H1 (cell line): ENCODE results near the gene CIAO2A. TPM values are rescaled to one million over a fixed set of nuclear protein-coding genes. Genes with fewer than 3 reads are reported as not detected.

Experiments
- CTCF ChIA-PET: fragments of 300-600 bp; sonication (Branson Sonifier 250); formaldehyde crosslinking; loops from one replicate; lab custom pipeline; 2021; ENCODE audit not compliant: partially characterized antibody; lab: Charles Lee
- POLR2A ChIA-PET: fragments of 300-600 bp; sonication (Branson Sonifier 250); formaldehyde crosslinking; loops from one replicate; lab custom pipeline; 2021; ENCODE audit warnings: inconsistent platforms; ENCODE audit not compliant: partially characterized antibody; lab: Charles Lee
- DNase-seq, 2 experiments: peaks; one replicate each; pipeline versions ENCODE4 v3.0.0 to v3.0.0-alpha.2; 2010 to 2022; ENCODE audit warnings: low spot score in 2 of 2, low read depth in 1 of 2, mixed read lengths in 1 of 2
- FAIRE-seq: peaks from 2 replicates; lab custom pipeline; 2011; peaks lifted over from hg19 to GRCh38; lab: Jason Lieb, UNC
- H2AFZ ChIP-seq: 2 replicates; pipeline ENCODE4 v1.8.1; 2012; ENCODE audit warnings: low read length, inconsistent platforms
- H2AK5ac ChIP-seq: 2 replicates; pipeline ENCODE4 v1.6.1; 2013; ENCODE audit warnings: low read depth, low read length
- H2BK120ac ChIP-seq: replicated peaks from 2 replicates; pipeline ENCODE3; 2013; ENCODE audit warnings: low read depth, low read length, inconsistent platforms
- H2BK12ac ChIP-seq: 2 replicates; pipeline ENCODE4 v1.6.1; 2013; ENCODE audit warnings: low read depth, low read length
- H2BK15ac ChIP-seq: 2 replicates; pipeline ENCODE4 v1.6.1; 2013; ENCODE audit warnings: low read length
- H2BK20ac ChIP-seq: 2 replicates; pipeline ENCODE4 v1.6.1; 2013; ENCODE audit warnings: low read length
- H2BK5ac ChIP-seq: 2 replicates; pipeline ENCODE4 v1.6.1; 2013; ENCODE audit warnings: low read depth, low read length
- H3K14ac ChIP-seq: 2 replicates; pipeline ENCODE4 v1.6.1; 2013; ENCODE audit warnings: inconsistent platforms; ENCODE audit not compliant: insufficient read length
- H3K18ac ChIP-seq: 2 replicates; pipeline ENCODE4 v1.6.1; 2013; ENCODE audit warnings: low read length; ENCODE audit errors: extremely low read depth
- H3K23ac ChIP-seq: 2 replicates; pipeline ENCODE4 v1.6.1; 2013; ENCODE audit warnings: inconsistent platforms; ENCODE audit not compliant: insufficient read length
- H3K23me2 ChIP-seq: 2 replicates; pipeline ENCODE4 v1.6.1; 2013; ENCODE audit warnings: low read depth, low read length
- H3K27ac ChIP-seq: 2 replicates; pipeline ENCODE4 v1.6.1; 2011; ENCODE audit warnings: low read depth, low read length, inconsistent platforms
- H3K27me3 ChIP-seq, 4 experiments: replicated peaks in 1 of 4; 1 replicate in 1 of 4; 2 replicates in 3 of 4; pipeline versions ENCODE4 v1.6.1 to v1.8.1; 2011 to 2013; ENCODE audit warnings: low read length in 3 of 4, mild to moderate bottlenecking in 3 of 4, inconsistent platforms in 2 of 4, mixed read lengths in 2 of 4, moderate library complexity in 1 of 4; ENCODE audit not compliant: control insufficient read depth in 3 of 4, insufficient read depth in 3 of 4; ENCODE audit errors: extremely low read depth in 1 of 4
- H3K36me3 ChIP-seq, 4 experiments: 2 replicates each; pipeline versions ENCODE4 v1.6.1 to v1.8.1; 2011 to 2013; ENCODE audit warnings: mild to moderate bottlenecking in 4 of 4, low read length in 3 of 4, moderate library complexity in 2 of 4, control low read depth in 1 of 4, inconsistent platforms in 1 of 4; ENCODE audit not compliant: insufficient read depth in 4 of 4, control insufficient read depth in 2 of 4
- H3K4ac ChIP-seq: replicated peaks from 2 replicates; pipeline ENCODE3; 2013; ENCODE audit warnings: low read length, low read depth, mixed read lengths, inconsistent platforms; ENCODE audit not compliant: insufficient read length
- H3K4me1 ChIP-seq, 4 experiments: replicated peaks in 1 of 4; 1 replicate in 1 of 4; 2 replicates in 3 of 4; pipeline versions ENCODE4 v1.6.1 to v1.8.1; 2011 to 2013; ENCODE audit warnings: low read length in 3 of 4, inconsistent platforms in 2 of 4, mixed read lengths in 1 of 4; ENCODE audit not compliant: insufficient read depth in 4 of 4, control insufficient read depth in 3 of 4
- H3K4me2 ChIP-seq, 2 experiments: 2 replicates each; pipeline versions ENCODE4 v1.6.1 to v1.8.1; 2011 to 2013; ENCODE audit warnings: low read depth in 2 of 2, low read length in 2 of 2, control low read depth in 1 of 2, inconsistent platforms in 1 of 2, mild to moderate bottlenecking in 1 of 2; ENCODE audit not compliant: insufficient read depth in 1 of 2
- H3K4me3 ChIP-seq, 4 experiments: fragments of 200-600, 300-600 bp in 1 of 4; sonication (generic), shearing (Covaris generic), sonication (Bioruptor Twin) in 1 of 4; 2 replicates each; pipeline versions ENCODE4 v1.5.1 to v1.8.1; 2011 to 2016; ENCODE audit warnings: low read length in 4 of 4, low read depth in 3 of 4, control low read depth in 2 of 4, inconsistent platforms in 2 of 4, mild to moderate bottlenecking in 2 of 4, mixed read lengths in 1 of 4, moderate library complexity in 1 of 4; ENCODE audit not compliant: insufficient read depth in 2 of 4; ENCODE audit errors: extremely low read depth in 1 of 4
- H3K56ac ChIP-seq: replicated peaks from 2 replicates; pipeline ENCODE3; 2013; ENCODE audit warnings: low read depth, mild to moderate bottlenecking, mixed read lengths, low read length, inconsistent platforms; ENCODE audit not compliant: insufficient read length
- H3K79me1 ChIP-seq: 2 replicates; pipeline ENCODE4 v1.6.1; 2013; ENCODE audit warnings: low read depth, low read length, control low read depth
- H3K79me2 ChIP-seq, 2 experiments: 2 replicates each; pipeline versions ENCODE4 v1.6.1 to v1.8.1; 2012 to 2013; ENCODE audit warnings: low read length in 2 of 2, mild to moderate bottlenecking in 2 of 2, inconsistent platforms in 1 of 2; ENCODE audit not compliant: insufficient read depth in 2 of 2, control insufficient read depth in 1 of 2
- H3K9ac ChIP-seq, 4 experiments: replicated peaks in 1 of 4; 1 replicate in 1 of 4; 2 replicates in 3 of 4; pipeline versions ENCODE4 v1.6.1 to v1.8.1; 2011 to 2013; ENCODE audit warnings: low read depth in 3 of 4, low read length in 3 of 4, control low read depth in 2 of 4, mild to moderate bottlenecking in 2 of 4, moderate library complexity in 2 of 4, inconsistent platforms in 1 of 4; ENCODE audit errors: extremely low read depth in 1 of 4
- H3K9me3 ChIP-seq, 2 experiments: 2 replicates each; pipeline versions ENCODE4 v1.6.1 to v1.8.1; 2012 to 2013; ENCODE audit warnings: mild to moderate bottlenecking in 2 of 2, moderate library complexity in 2 of 2, control low read depth in 1 of 2, inconsistent platforms in 1 of 2, low read depth in 1 of 2, low read length in 1 of 2, mixed read lengths in 1 of 2; ENCODE audit not compliant: insufficient read depth in 2 of 2
- H4K20me1 ChIP-seq, 2 experiments: replicated peaks in 1 of 2; 2 replicates each; pipeline versions ENCODE3 to v1.8.1; 2011 to 2013; ENCODE audit warnings: inconsistent platforms in 2 of 2, low read length in 2 of 2, mild to moderate bottlenecking in 1 of 2; ENCODE audit not compliant: insufficient read depth in 2 of 2, control insufficient read depth in 1 of 2
- H4K5ac ChIP-seq: 2 replicates; pipeline ENCODE4 v1.6.1; 2013; ENCODE audit warnings: low read length, low read depth, mixed read lengths, inconsistent platforms; ENCODE audit not compliant: insufficient read length
- H4K8ac ChIP-seq: 2 replicates; pipeline ENCODE4 v1.8.0; 2013; ENCODE audit warnings: mild to moderate bottlenecking, moderate library complexity, low read length, inconsistent platforms; ENCODE audit not compliant: insufficient read depth; ENCODE audit errors: extremely low read depth
- H4K91ac ChIP-seq: replicated peaks from 2 replicates; pipeline ENCODE3; 2013; ENCODE audit warnings: low read length, mixed read lengths, inconsistent platforms; ENCODE audit not compliant: insufficient read length
- BACH1 ChIP-seq: IDR thresholded peaks from 2 replicates; pipeline ENCODE4 v1.6.1; 2012; ENCODE audit warnings: low read length, improper control_type of control experiment
- CBX8 ChIP-seq: fragments of 300-800, 300-1000 bp; sonication (generic); IDR thresholded peaks from 2 replicates; pipeline ENCODE4 v1.7.1; 2016; ENCODE audit warnings: low read depth, low read length, borderline replicate concordance
- EGR1 ChIP-seq: IDR thresholded peaks from 2 replicates; pipeline ENCODE4 v1.6.1; 2011; ENCODE audit warnings: low read depth, low read length, borderline replicate concordance
- FOSL1 ChIP-seq: IDR thresholded peaks from 2 replicates; pipeline ENCODE4 v1.6.1; 2011; ENCODE audit warnings: mild to moderate bottlenecking, low read depth, low read length, moderate library complexity; ENCODE audit not compliant: insufficient read depth
- SAP30 ChIP-seq: fragments of 300-600 bp; sonication (generic); IDR thresholded peaks from 2 replicates; pipeline ENCODE4 v1.7.1; 2012; ENCODE audit warnings: low read length, moderate library complexity, mild to moderate bottlenecking, inconsistent platforms; ENCODE audit not compliant: insufficient read depth, insufficient replicate concordance
- SRF ChIP-seq: IDR thresholded peaks from 2 replicates; pipeline ENCODE4 v1.6.1; 2011; ENCODE audit warnings: mild to moderate bottlenecking, low read depth, low read length, moderate library complexity
- YY1 ChIP-seq: IDR thresholded peaks from 2 replicates; pipeline ENCODE4 v1.6.1; 2011; ENCODE audit warnings: low read depth, mild to moderate bottlenecking, low read length
- WGBS, 2 experiments: shearing (Covaris generic) in 1 of 2; methylation state at CpG; one replicate each; pipeline versions ENCODE4 v1.1.6 to v1.1.7; 2013 to 2015; ENCODE audit warnings: low lambda C conversion rate in 2 of 2, mixed read lengths in 2 of 2, inconsistent platforms in 1 of 2, low coverage in 1 of 2, missing lambda C conversion rate in 1 of 2; ENCODE audit not compliant: insufficient replicate concordance in 2 of 2, insufficient coverage in 1 of 2, insufficient read length in 1 of 2; ENCODE audit errors: extremely low coverage in 1 of 2, missing lambda C conversion rate in 1 of 2; 5-methylcytosine and 5-hydroxymethylcytosine counted together
- polyA plus RNA-seq, 7 experiments: library from polyadenylated mRNA; depleted of rRNA in 3 of 7; stranded (reverse) in 5 of 7; unstranded in 2 of 7; fragments of >200 nt in 5 of 7; fragments of 200-250 nt in 2 of 7; gene quantifications; 1 replicate in 5 of 7; 2 replicates in 1 of 7; 4 replicates in 1 of 7; pipeline versions ENCODE4 v1.2.1 to v1.2.3, GENCODE V29; 2011 to 2013; ENCODE audit warnings: missing spikeins in 2 of 7, mixed read lengths in 2 of 7
- total RNA-seq: library from RNA; stranded (reverse); fragmentation: NEBNext Ultra II Directional; extraction: Animal tissue kit (Norgen Biotek cat#: 25700); gene quantifications from 2 replicates; pipeline ENCODE4 v1.2.1, GENCODE V29; 2021
- TF ChIP-seq, protein P1 (sequence below): IDR thresholded peaks from 2 replicates; pipeline ENCODE4 v1.6.1; 2011; ENCODE audit warnings: low read length, improper control_type of control experiment

CIAO2A gene
- total and polyA plus RNA-seq, 2 of the 8 experiments (the other 6 are each of a cell fraction or from before 2014, with no cell fraction given): 76.4 to 86.5 TPM

DNA sequence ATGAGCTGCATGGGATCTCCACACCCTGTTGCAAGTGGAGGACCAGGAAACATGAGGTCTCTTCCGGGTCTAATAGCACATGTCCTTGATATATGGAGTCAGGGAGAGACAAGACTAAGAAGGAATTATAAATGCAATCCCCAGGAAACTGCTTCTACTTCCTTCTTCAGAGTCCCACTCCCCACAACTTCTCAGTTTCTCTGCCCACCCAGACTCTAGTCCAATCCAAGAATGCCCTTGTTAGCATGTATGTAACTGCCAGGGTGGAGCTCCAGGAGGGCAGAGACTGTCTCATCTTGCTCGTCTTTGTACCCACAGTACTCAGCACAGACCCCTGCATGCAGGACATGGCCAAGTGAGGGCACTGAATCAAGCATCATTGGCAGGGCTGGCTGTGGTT, 55.7 kb downstream of the CIAO2A start:
- H3K36me3 ChIP-seq: no peaks in the 10 kb centered on the region
- no peaks in the 10 kb centered on the region for H3K79me2 ChIP-seq
- H3K56ac ChIP-seq: no peak overlapping the region
- H2BK5ac ChIP-seq: no peak overlapping the region
- H2BK15ac ChIP-seq: no peak overlapping the region
- no peak overlapping the region for H3K4me2 ChIP-seq
- no peak overlapping the region for H4K91ac ChIP-seq
- H3K4me1 ChIP-seq: peaks cover 0 to 6% (median 1%) of the 10 kb centered on the region in 4 experiments; a peak in 2 of 7 replicates
- no peak overlapping the region for H3K9ac ChIP-seq
- H2AK5ac ChIP-seq: no peak overlapping the region
- no peak overlapping the region for H2BK20ac ChIP-seq
- no peaks in the 10 kb centered on the region for H3K9me3 ChIP-seq
- no peak overlapping the region for H2BK120ac ChIP-seq
- H3K23ac ChIP-seq: no peak overlapping the region
- DNase-seq (no peak), FAIRE-seq (no peak)
- no peak overlapping the region for H2BK12ac ChIP-seq
- no peaks in the 10 kb centered on the region for H3K79me1 ChIP-seq
- no peak overlapping the region for H4K5ac ChIP-seq
- H4K8ac ChIP-seq: no peak overlapping the region
- no peak overlapping the region for H3K14ac ChIP-seq
- H3K4me3 ChIP-seq: no peak overlapping the region
- no peak overlapping the region for H2AFZ ChIP-seq
- H3K27ac ChIP-seq: no peak overlapping the region
- H4K20me1 ChIP-seq: peaks cover 0 to 3% of the 10 kb centered on the region in 2 experiments
- no peaks in the 10 kb centered on the region for H3K23me2 ChIP-seq
- H3K18ac ChIP-seq: no peak overlapping the region
- CTCF ChIA-PET: interaction anchor here (0.9 to 7.4 kb wide), 6 partner anchors 9 to 110 kb away, joined by 3 to 50 read pairs (median 4); no protein-coding TSS in a partner anchor
- no peak overlapping the region for H3K4ac ChIP-seq
- no peaks in the 10 kb centered on the region for H3K27me3 ChIP-seq
- POLR2A ChIA-PET: no interaction called here
- WGBS, 2 experiments: 47% methylated on average over 2 of the region's 2 CpGs; no CpG with 5 or more reads in 1 of the 2 experiments
- TF ChIP-seq YY1 (no peak), FOSL1 (no peak), SAP30 (no peak), BACH1 (no peak), EGR1 (no peak), CBX8 (no peak), SRF (no peak)
- TF ChIP-seq, protein P1, sequence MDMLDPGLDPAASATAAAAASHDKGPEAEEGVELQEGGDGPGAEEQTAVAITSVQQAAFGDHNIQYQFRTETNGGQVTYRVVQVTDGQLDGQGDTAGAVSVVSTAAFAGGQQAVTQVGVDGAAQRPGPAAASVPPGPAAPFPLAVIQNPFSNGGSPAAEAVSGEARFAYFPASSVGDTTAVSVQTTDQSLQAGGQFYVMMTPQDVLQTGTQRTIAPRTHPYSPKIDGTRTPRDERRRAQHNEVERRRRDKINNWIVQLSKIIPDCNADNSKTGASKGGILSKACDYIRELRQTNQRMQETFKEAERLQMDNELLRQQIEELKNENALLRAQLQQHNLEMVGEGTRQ: no peak
